Gastrocnemius medialis (tissue), 4 donors: ENCODE results near the gene MEG3. TPM values are rescaled to one million over a fixed set of nuclear protein-coding genes. Genes with fewer than 3 reads are reported as not detected.

Source experiments
- ATAC-seq, 2 donors: fragments of 150-250 bp; one replicate each; pipeline ENCODE4 v1.9.1; 2016
- DNase-seq, 2 donors: peaks; one replicate each; pipeline ENCODE4 v3.0.0-alpha.2; 2019
- H3K27ac ChIP-seq, 4 donors: fragments of 200-600 bp; sonication (generic); 1 replicate in 1 of 4; 2 replicates in 3 of 4; pipeline ENCODE4 v1.5.1; 2016 to 2018; ENCODE audit warnings: mild to moderate bottlenecking in 2 of 4, moderate library complexity in 1 of 4
- H3K27me3 ChIP-seq, 3 donors: fragments of 200-600 bp; sonication (generic) in 2 of 3; 1 replicate in 1 of 3; 2 replicates in 2 of 3; pipeline versions ENCODE4 v1.5.1 to v1.6.0; 2016 to 2019; ENCODE audit warnings: mild to moderate bottlenecking in 1 of 3, moderate library complexity in 1 of 3
- H3K36me3 ChIP-seq, 2 donors: fragments of 200-600 bp; sonication (generic) in 1 of 2; one replicate each; pipeline ENCODE4 v1.5.1; 2017 to 2018
- H3K4me1 ChIP-seq, 2 donors: fragments of 200-600 bp; sonication (generic) in 1 of 2; one replicate each; pipeline ENCODE4 v1.5.1; 2016 to 2017; ENCODE audit warnings: mild to moderate bottlenecking in 2 of 2
- H3K4me3 ChIP-seq, 4 donors: fragments of 200-600 bp; sonication (generic) in 3 of 4; 1 replicate in 1 of 4; 2 replicates in 3 of 4; pipeline ENCODE4 v1.5.1; 2016 to 2019; ENCODE audit warnings: mild to moderate bottlenecking in 2 of 4
- H3K9me3 ChIP-seq, 3 donors: fragments of 200-600 bp; sonication (generic) in 2 of 3; 1 replicate in 1 of 3; 2 replicates in 2 of 3; pipeline ENCODE4 v1.5.1; 2016 to 2019
- CTCF ChIP-seq, 5 experiments: fragments of 450-650 bp in 3 of 5; fragments of 200-600 bp in 2 of 5; sonication (generic) in 2 of 5; IDR thresholded peaks in 4 of 5; conservative IDR thresholded peaks in 1 of 5; 1 replicate in 4 of 5; 2 replicates in 1 of 5; pipeline ENCODE4 v1.5.1; 2016 to 2019; ENCODE audit warnings: antibody characterized with exemption in 5 of 5, mild to moderate bottlenecking in 3 of 5, moderate library complexity in 3 of 5
- POLR2A ChIP-seq, 2 donors: fragments of 450-650 bp; IDR thresholded peaks; one replicate each; pipeline ENCODE4 v1.6.1; 2017; ENCODE audit warnings: antibody characterized with exemption in 2 of 2, mild to moderate bottlenecking in 2 of 2, moderate library complexity in 2 of 2
- in situ Hi-C, 4 donors: fragments of 200-750 bp; cut with MboI; loops; one replicate each; pipeline versions ENCODE4 v1.15.0 to v1.8.0; 2017; ENCODE audit warnings: low sequenced_read_pairs in 4 of 4
- intact Hi-C: fragments of 100-400 bp; cut with DNase I; formaldehyde crosslinking; loops from one replicate; pipeline ENCODE4 v1.15.1; 2023; ENCODE audit warnings: low total_unique reads
- total RNA-seq, 4 donors: library from RNA; depleted of rRNA; stranded (reverse); fragments of >200 nt; gene quantifications; one replicate each; pipeline versions ENCODE4 v1.1.0 to v1.2.3, GENCODE V29; 2016

Gene MEG3
- total RNA-seq, 4 donors from 2014 or later: 2.7 to 30.7 (median 5.2) TPM

DNA sequence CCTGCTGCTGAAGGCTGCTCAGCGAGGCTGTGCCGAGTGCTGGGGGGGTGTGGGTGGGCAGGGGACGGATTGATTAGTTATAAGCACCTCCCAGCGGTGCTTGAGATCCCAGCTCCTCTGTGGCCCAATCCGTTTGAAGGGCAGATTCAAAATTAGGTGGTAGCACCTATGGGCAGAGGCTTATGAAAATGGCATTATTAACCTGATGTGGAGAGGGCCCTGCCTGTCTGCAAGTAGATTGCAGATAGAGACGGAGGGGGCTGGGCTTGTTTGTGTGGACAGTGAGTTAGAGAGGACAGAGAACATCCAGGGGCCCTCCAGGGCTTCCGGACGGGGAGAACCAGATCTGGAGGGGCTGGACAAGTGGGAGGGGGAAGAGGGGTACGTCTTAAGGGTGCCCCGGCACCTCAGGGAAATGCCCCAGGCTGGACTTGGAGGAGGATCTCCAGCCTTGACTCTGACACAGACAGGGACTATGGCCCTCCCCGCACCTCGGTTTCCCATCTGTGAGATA, 77.8 kb downstream of the MEG3 start, which contains the start of gene RTL1:
RTL1 (minus strand) TSS at position 51 of the 514 bp plus-strand sequence. CDS start 18,934 bp downstream, outside the sequence.
- Histone ChIP-seq H3K27ac (no peak within 1 kb of the TSS), H3K36me3 (no peaks in the 10 kb centered on the region), H3K4me3 (no peak within 1 kb of the TSS), H3K4me1 (no peaks in the 10 kb centered on the region), H3K27me3 (peaks cover 0 to 19% (median 13%) of the 10 kb centered on the region in 3 donors), H3K9me3 (no peaks in the 10 kb centered on the region)
- in situ Hi-C loops: no loop called here
- DNase-seq (no peak), ATAC-seq (no peak)
- intact Hi-C loops: no loop called here
- TF ChIP-seq POLR2A (IDR thresholded peaks at IDR 0.05) (no peak), CTCF (IDR thresholded peaks at IDR 0.05 in 4 of 5, conservative IDR thresholded peaks at IDR 0.05 in 1 of 5) (no peak)

GRCh38 chr14:100904307-100905087, 78.6 kb downstream of the MEG3 start:
- Histone ChIP-seq H3K9me3 (no peaks in the 10 kb centered on the region), H3K4me3 (no peak overlapping the region), H3K36me3 (no peaks in the 10 kb centered on the region), H3K4me1 (no peaks in the 10 kb centered on the region), H3K27ac (no peak overlapping the region), H3K27me3 (peaks cover 0 to 15% (median 13%) of the 10 kb centered on the region in 3 donors)
- TF ChIP-seq CTCF (IDR thresholded peaks at IDR 0.05 in 4 of 5, conservative IDR thresholded peaks at IDR 0.05 in 1 of 5): no peak
- no peak for TF ChIP-seq POLR2A (IDR thresholded peaks at IDR 0.05)
- ATAC-seq (no peak), DNase-seq (no peak)
- in situ Hi-C loops: no loop called here
- intact Hi-C loops: no loop called here

GRCh38 chr14:100905166-100905565, 79.2 kb downstream of the MEG3 start:
- ATAC-seq: no peak
- Histone ChIP-seq H3K27ac (no peak overlapping the region), H3K4me3 (no peak overlapping the region), H3K27me3 (peaks cover 0 to 15% (median 13%) of the 10 kb centered on the region in 3 donors), H3K36me3 (no peaks in the 10 kb centered on the region), H3K9me3 (no peaks in the 10 kb centered on the region), H3K4me1 (no peaks in the 10 kb centered on the region)
- TF ChIP-seq POLR2A (IDR thresholded peaks at IDR 0.05) (no peak), CTCF (IDR thresholded peaks at IDR 0.05 in 4 of 5, conservative IDR thresholded peaks at IDR 0.05 in 1 of 5) (no peak)
- in situ Hi-C loops (no loop called here), intact Hi-C loops (no loop called here)
- DNase-seq: no peak

DNA sequence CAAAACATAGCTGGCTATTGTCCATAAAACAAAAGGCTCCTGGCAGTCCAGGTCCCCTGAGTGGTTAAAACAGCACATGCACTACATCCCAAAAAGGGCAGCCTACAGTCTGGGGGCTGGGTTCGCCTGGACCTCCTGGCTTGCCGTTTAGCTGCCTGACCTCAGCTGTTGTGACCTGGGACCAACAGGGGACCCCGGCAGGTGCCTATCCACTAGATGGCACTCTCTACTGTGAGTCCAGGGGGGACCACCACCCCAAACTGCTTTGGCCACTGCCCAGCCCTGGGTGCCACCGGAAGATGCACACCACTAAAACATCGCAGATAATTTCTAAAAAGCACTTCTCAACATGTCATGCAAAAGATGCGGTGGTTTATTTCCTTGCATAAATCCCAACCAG, 80.5 kb downstream of the MEG3 start:
- DNase-seq: no peak
- no peak for TF ChIP-seq CTCF (IDR thresholded peaks at IDR 0.05 in 4 of 5, conservative IDR thresholded peaks at IDR 0.05 in 1 of 5)
- no peak for TF ChIP-seq POLR2A (IDR thresholded peaks at IDR 0.05)
- Histone ChIP-seq H3K9me3 (no peaks in the 10 kb centered on the region), H3K36me3 (no peaks in the 10 kb centered on the region), H3K4me1 (no peaks in the 10 kb centered on the region), H3K27ac (no peak overlapping the region), H3K27me3 (peaks cover 0 to 15% (median 7%) of the 10 kb centered on the region in 3 donors), H3K4me3 (no peak overlapping the region)
- in situ Hi-C loops (no loop called here), intact Hi-C loops (no loop called here)
- ATAC-seq: no peak
